LNCaP clone FGC (cell line): ENCODE data around the gene LBH.

ENCODE experiments used
- DNase-seq: peaks from one replicate; pipeline ENCODE4 v3.0.0-alpha.2; 2011; ENCODE audit warnings: low read depth
- H3K4me3 ChIP-seq: 2 replicates; pipeline ENCODE4 v1.5.1; 2011; ENCODE audit warnings: mild to moderate bottlenecking, low read depth, low read length, control low read depth
- TF ChIP-seq, protein P1 (sequence below): IDR thresholded peaks from 2 replicates; pipeline ENCODE4 v1.5.1; 2012; ENCODE audit warnings: mild to moderate bottlenecking; ENCODE audit not compliant: control insufficient read depth, insufficient read depth; ENCODE audit errors: extremely low read depth

LBH gene

DNA sequence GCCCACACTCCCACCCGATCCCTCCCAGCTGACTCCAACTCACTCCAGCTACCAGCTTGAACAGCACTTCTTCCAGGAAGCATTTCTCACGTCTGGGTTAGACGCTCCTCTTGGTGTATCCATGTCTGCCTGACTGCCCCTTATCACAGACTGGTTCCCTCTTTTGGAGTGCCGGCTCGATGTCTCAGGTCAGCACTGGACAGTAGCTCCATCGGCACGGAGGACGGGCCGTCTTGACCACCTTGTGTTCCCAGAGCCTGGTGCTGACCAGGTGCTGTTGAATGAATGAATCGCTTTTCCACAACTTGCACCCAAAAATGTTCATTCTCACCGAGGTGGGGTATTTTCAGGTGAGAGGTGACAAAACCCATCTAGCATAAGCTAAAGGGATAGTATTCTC, 71.8 kb downstream of the LBH start:
- H3K4me3 ChIP-seq = no peak overlapping the region
- TF ChIP-seq, protein P1, sequence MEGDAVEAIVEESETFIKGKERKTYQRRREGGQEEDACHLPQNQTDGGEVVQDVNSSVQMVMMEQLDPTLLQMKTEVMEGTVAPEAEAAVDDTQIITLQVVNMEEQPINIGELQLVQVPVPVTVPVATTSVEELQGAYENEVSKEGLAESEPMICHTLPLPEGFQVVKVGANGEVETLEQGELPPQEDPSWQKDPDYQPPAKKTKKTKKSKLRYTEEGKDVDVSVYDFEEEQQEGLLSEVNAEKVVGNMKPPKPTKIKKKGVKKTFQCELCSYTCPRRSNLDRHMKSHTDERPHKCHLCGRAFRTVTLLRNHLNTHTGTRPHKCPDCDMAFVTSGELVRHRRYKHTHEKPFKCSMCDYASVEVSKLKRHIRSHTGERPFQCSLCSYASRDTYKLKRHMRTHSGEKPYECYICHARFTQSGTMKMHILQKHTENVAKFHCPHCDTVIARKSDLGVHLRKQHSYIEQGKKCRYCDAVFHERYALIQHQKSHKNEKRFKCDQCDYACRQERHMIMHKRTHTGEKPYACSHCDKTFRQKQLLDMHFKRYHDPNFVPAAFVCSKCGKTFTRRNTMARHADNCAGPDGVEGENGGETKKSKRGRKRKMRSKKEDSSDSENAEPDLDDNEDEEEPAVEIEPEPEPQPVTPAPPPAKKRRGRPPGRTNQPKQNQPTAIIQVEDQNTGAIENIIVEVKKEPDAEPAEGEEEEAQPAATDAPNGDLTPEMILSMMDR = no peak
- no peak for DNase-seq

GRCh38 chr2:30305235-30305634, 73.9 kb downstream of the LBH start:
- TF ChIP-seq, protein P1 = no peak
- DNase-seq = no peak
- H3K4me3 ChIP-seq = no peak overlapping the region

- H3K4me3 ChIP-seq = no peak overlapping the region
- DNase-seq = no peak
- TF ChIP-seq, protein P1 = no peak
Measured at GRCh38 chr2:30306522-30306921, 75.2 kb downstream of the LBH start.

DNA sequence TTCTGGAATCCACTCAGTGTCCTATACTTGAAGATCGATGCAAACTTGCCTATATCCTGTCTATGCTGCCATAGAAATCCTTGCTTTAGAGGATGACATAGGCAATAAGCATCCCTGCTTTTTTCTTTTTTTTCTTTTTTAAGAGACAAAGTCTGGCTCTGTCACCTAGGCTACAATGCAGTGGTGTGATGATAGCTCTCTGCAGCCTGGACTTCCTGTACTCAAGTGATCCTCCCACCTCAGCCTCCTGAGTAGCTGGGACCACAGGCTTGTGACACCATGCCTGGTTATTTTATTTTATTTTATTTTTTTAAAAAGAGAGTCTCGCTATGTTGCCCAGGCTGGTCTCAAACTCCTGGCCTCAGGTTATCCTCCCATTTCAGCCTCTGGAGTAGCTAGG, 76.9 kb downstream of the LBH start:
- DNase-seq = no peak
- no peak overlapping the region for H3K4me3 ChIP-seq
- TF ChIP-seq, protein P1 = no peak
